GM18909 (cell line): Measurements from ENCODE around the gene KRAS.

ENCODE experiments used
- ATAC-seq: cut with Tn5 transposase; IDR thresholded peaks from one replicate; pipeline ENCODE4 v1.9.1; 2021; ENCODE audit warnings: mild to moderate bottlenecking; ENCODE audit not compliant: unreplicated experiment, poor library complexity

Gene KRAS

GRCh38 chr12:25200703-25201102 lies 50.0 kb downstream of the KRAS start:
- ATAC-seq: no peak

DNA sequence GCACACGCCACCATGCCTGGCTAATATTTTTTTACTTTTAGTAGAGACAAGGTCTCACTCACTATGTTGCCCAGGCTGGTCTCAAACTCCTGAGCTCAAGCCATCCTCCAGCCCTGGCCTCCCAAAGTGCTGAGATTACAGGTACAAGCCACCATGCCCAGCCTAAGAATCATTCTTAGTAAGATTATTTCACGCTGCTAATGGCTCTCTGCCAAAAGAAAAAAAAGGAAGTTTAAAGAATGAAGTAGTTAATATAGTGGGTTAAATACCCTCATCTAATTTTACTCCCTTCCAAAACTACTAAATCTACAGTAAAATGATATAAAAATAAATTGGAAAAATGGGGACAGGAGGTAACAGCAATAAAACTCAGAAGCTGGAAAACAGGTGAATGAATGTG lies 53.1 kb downstream of the KRAS start:
- no peak for ATAC-seq

DNA sequence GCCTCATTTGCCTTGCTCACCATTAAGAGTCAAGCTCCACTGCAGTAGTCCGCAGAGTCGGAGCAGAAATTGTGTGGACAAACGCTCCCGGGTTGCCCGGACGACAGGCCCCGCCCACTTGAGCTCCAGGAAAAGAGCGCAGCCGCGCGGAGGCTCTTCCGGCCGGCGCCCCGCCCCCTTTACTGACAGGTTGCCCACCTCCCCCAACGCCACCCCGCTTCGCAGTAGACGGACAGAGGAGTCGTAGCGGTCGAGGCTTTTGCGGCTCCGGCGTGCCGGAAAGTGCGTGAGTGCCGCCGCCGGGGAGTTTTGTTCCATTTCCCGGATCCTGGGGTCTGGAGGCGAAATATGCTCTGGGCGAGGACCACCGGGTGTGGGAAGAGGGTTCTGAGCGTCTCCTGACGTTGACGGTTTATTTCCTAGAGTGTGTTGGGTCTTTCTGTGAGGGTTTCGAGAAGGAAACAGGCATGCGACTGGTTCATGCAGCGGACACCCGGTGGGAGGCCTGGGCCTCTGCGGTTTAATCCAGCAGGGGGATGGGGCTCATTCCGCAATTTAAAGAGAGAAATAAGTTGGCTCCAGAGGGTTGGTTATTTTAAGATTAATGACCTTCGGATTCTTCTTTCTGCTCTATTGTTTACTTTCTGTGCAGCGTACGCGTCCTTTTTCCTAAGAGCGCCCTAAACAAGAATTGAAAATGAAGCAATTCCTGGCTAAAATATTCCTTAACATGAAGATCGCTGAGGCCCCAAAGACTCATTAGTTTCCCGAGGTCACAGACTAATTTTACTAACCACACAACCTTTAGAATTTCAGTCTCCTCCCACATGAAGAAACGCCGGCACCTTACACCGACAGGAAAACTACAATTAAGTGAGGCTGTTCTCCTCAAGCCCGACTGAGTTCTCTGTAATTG lies 55.4 kb downstream of the KRAS start, which contains the start of the genes DNAI7 and ETFRF1:
DNAI7 (minus strand) TSS at position 105 of the 916 bp plus-strand sequence; CDS start at position 23, 82 bp downstream.
ETFRF1 (plus strand) TSS at position 182 of the 916 bp plus-strand sequence. CDS start 8,720 bp downstream, outside the sequence.
- ATAC-seq: peak; percentile 95

- no peak for ATAC-seq
Measured at GRCh38 chr12:25194722-25195055, 56.0 kb downstream of the KRAS start.

DNA sequence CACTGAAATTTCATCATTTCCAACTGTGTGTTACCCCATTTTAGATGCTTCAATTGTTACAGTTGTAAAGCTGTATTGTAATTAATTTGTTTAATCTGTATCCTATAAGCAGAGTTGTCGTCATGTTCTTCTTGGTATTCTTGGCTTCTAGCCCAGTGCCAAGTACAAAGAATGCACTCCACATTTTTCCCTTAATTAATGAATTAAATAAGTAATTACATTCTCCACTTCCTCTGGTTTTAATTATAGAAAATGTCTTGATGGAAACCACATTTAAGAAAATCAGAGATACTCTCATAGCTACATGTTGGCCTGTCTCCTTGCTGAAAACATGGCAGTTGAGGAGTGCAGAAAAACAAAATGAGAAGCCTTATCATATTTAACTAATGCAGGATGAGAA lies 56.5 kb downstream of the KRAS start:
- ATAC-seq: no peak

- ATAC-seq: no peak
Measured at GRCh38 chr12:25190793-25191192, 59.9 kb downstream of the KRAS start.

GRCh38 chr12:25189656-25190055 lies 61.1 kb downstream of the KRAS start:
- no peak for ATAC-seq

- no peak for ATAC-seq
Measured at GRCh38 chr12:25187781-25188180, 62.9 kb downstream of the KRAS start.

- ATAC-seq: peak; percentile 87
Measured at GRCh38 chr12:25186788-25187402, 63.8 kb downstream of the KRAS start.

- ATAC-seq: peak; percentile 68
Measured at GRCh38 chr12:25186038-25186787, 64.5 kb downstream of the KRAS start.

DNA sequence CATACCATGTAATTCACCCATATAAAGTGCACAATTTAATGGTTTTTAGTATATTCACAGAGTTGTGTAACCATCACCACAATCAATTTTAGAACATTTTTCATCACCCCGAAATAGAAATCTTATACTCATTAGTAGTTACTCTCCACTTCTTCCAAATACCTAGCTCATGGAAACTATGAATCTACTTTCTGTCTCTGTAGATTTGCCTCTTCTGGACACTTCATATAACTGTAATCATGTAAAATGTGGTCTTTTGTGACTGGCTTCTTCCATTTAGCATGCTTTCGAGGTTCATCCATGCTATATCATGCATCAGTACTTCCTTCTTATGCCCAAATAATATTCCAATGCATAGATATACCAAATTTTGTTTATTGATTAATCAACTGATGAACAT lies 66.6 kb downstream of the KRAS start:
- ATAC-seq: no peak

GRCh38 chr12:25182765-25183164 lies 68.0 kb downstream of the KRAS start:
- ATAC-seq: no peak

GRCh38 chr12:25162866-25163265 lies 87.9 kb downstream of the KRAS start:
- no peak for ATAC-seq

- no peak for ATAC-seq
Measured at GRCh38 chr12:25156061-25156460, 94.7 kb downstream of the KRAS start.

DNA sequence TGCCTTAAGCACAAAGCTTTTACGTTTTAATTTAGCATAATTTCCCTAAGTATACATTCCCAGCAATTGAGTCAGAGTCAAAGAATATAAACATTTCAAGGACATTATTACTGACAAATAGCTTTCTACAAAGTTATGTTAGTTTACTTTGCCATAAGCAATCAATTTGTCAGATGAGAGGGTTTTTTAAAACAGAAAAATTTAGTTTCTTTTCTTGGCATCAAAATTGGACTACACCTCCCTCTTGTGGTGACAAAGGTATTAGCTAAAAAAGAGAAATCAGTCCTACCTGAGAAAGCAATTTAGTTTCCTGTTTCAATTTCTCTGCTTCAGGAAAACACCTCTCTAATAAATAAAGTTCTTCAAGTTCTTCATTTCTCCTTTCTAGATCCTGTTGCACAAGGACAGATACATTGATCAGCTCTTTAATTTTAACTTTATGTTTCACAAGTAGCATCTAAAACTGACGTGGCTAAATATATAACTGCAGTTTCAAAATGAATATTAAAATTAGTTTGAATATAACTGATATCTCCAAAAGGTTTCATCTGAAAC lies 95.6 kb downstream of the KRAS start:
- ATAC-seq: peak; percentile 52
